Measurements from ENCODE around the gene TMEM87B.

DNA sequence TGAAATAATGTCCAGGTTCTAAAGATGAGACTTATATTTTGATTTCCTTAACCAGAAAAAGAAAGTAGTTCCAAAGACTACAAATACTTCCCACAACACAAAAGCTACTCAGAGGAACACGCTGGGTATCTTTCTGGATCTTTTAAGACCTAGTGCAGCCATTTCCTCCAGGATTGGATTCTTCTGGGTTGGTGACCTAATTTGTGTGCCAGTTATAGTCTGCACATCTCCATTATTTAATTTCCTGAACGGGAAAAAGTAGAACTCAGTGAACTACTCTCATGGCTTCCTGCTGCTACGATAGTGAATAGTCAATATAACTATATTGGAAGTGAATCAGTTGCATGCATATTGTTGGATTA, 1.5 kb downstream of the TMEM87B start:
- TF ChIP-seq EZH2 (IDR thresholded peaks at IDR 0.05; ENCODE audit: borderline replicate concordance, insufficient read depth, low read length, poor library complexity, severe bottlenecking), result no peak
- TF ChIP-seq, protein P1, sequence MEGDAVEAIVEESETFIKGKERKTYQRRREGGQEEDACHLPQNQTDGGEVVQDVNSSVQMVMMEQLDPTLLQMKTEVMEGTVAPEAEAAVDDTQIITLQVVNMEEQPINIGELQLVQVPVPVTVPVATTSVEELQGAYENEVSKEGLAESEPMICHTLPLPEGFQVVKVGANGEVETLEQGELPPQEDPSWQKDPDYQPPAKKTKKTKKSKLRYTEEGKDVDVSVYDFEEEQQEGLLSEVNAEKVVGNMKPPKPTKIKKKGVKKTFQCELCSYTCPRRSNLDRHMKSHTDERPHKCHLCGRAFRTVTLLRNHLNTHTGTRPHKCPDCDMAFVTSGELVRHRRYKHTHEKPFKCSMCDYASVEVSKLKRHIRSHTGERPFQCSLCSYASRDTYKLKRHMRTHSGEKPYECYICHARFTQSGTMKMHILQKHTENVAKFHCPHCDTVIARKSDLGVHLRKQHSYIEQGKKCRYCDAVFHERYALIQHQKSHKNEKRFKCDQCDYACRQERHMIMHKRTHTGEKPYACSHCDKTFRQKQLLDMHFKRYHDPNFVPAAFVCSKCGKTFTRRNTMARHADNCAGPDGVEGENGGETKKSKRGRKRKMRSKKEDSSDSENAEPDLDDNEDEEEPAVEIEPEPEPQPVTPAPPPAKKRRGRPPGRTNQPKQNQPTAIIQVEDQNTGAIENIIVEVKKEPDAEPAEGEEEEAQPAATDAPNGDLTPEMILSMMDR (IDR thresholded peaks at IDR 0.05; ENCODE audit: poor library complexity, severe bottlenecking), result no peak
- TF ChIP-seq, protein P2, sequence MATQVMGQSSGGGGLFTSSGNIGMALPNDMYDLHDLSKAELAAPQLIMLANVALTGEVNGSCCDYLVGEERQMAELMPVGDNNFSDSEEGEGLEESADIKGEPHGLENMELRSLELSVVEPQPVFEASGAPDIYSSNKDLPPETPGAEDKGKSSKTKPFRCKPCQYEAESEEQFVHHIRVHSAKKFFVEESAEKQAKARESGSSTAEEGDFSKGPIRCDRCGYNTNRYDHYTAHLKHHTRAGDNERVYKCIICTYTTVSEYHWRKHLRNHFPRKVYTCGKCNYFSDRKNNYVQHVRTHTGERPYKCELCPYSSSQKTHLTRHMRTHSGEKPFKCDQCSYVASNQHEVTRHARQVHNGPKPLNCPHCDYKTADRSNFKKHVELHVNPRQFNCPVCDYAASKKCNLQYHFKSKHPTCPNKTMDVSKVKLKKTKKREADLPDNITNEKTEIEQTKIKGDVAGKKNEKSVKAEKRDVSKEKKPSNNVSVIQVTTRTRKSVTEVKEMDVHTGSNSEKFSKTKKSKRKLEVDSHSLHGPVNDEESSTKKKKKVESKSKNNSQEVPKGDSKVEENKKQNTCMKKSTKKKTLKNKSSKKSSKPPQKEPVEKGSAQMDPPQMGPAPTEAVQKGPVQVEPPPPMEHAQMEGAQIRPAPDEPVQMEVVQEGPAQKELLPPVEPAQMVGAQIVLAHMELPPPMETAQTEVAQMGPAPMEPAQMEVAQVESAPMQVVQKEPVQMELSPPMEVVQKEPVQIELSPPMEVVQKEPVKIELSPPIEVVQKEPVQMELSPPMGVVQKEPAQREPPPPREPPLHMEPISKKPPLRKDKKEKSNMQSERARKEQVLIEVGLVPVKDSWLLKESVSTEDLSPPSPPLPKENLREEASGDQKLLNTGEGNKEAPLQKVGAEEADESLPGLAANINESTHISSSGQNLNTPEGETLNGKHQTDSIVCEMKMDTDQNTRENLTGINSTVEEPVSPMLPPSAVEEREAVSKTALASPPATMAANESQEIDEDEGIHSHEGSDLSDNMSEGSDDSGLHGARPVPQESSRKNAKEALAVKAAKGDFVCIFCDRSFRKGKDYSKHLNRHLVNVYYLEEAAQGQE (IDR thresholded peaks at IDR 0.05; ENCODE audit: borderline replicate concordance), result no peak
- TF ChIP-seq POLR2AphosphoS5 (IDR thresholded peaks at IDR 0.05), result no peak
- TF ChIP-seq EP300 (conservative IDR thresholded peaks at IDR 0.05; ENCODE audit: poor library complexity, severe bottlenecking), result no peak

All from neural cell (in vitro differentiated cells).